ENCODE data around the gene PLEKHA5.

Gene PLEKHA5

GRCh38 chr12:19244312-19244711 is 114.8 kb downstream of the PLEKHA5 start:
- Histone ChIP-seq H3K4me2 (ENCODE audit: low read length) (no peak overlapping the region), H3K9ac (ENCODE audit: low read length) (no peak overlapping the region), H3K27me3 (ENCODE audit: low read depth, low read length) (no peaks in the 10 kb centered on the region), H3K27ac (ENCODE audit: low read length) (no peak overlapping the region), H3K9me3 (ENCODE audit: insufficient read depth, low read length) (no peaks in the 10 kb centered on the region), H3K36me3 (replicated peaks; ENCODE audit: low read depth, low read length) (no peaks in the 10 kb centered on the region), H4K20me1 (ENCODE audit: insufficient read depth, low read length) (no peaks in the 10 kb centered on the region), H3K4me1 (ENCODE audit: low read length) (peaks cover 9% of the 10 kb centered on the region), H3K79me2 (ENCODE audit: low read length) (no peaks in the 10 kb centered on the region), H3K4me3 (ENCODE audit: low read length) (no peak overlapping the region), H2AFZ (ENCODE audit: low read depth, low read length) (no peak overlapping the region)
- TF ChIP-seq EZH2phosphoT487 (IDR thresholded peaks at IDR 0.05; ENCODE audit: low read depth) (no peak), CTCF (IDR thresholded peaks at IDR 0.05; ENCODE audit: low read depth, low read length) (no peak)

GRCh38 chr12:19245106-19245505 is 115.6 kb downstream of the PLEKHA5 start:
- Histone ChIP-seq H3K9ac (ENCODE audit: low read length) (no peak overlapping the region), H3K4me3 (ENCODE audit: low read length) (no peak overlapping the region), H3K4me2 (ENCODE audit: low read length) (no peak overlapping the region), H3K9me3 (ENCODE audit: insufficient read depth, low read length) (no peaks in the 10 kb centered on the region), H4K20me1 (ENCODE audit: insufficient read depth, low read length) (no peaks in the 10 kb centered on the region), H2AFZ (ENCODE audit: low read depth, low read length) (no peak overlapping the region), H3K4me1 (ENCODE audit: low read length) (peaks cover 9% of the 10 kb centered on the region), H3K36me3 (replicated peaks; ENCODE audit: low read depth, low read length) (no peaks in the 10 kb centered on the region), H3K27ac (ENCODE audit: low read length) (no peak overlapping the region), H3K79me2 (ENCODE audit: low read length) (no peaks in the 10 kb centered on the region), H3K27me3 (ENCODE audit: low read depth, low read length) (no peaks in the 10 kb centered on the region)
- TF ChIP-seq EZH2phosphoT487 (IDR thresholded peaks at IDR 0.05; ENCODE audit: low read depth) (no peak), CTCF (IDR thresholded peaks at IDR 0.05; ENCODE audit: low read depth, low read length) (no peak)

GRCh38 chr12:19245666-19246065 is 116.1 kb downstream of the PLEKHA5 start:
- H3K4me1 ChIP-seq (ENCODE audit: low read length) = peaks cover 9% of the 10 kb centered on the region
- H3K27me3 ChIP-seq (ENCODE audit: low read depth, low read length) = no peaks in the 10 kb centered on the region
- H3K79me2 ChIP-seq (ENCODE audit: low read length) = no peaks in the 10 kb centered on the region
- no peak overlapping the region for H3K9ac ChIP-seq (ENCODE audit: low read length)
- no peaks in the 10 kb centered on the region for H4K20me1 ChIP-seq (ENCODE audit: insufficient read depth, low read length)
- no peak overlapping the region for H3K4me3 ChIP-seq (ENCODE audit: low read length)
- no peak overlapping the region for H3K4me2 ChIP-seq (ENCODE audit: low read length)
- H3K9me3 ChIP-seq (ENCODE audit: insufficient read depth, low read length) = no peaks in the 10 kb centered on the region
- H3K36me3 ChIP-seq (replicated peaks; ENCODE audit: low read depth, low read length) = no peaks in the 10 kb centered on the region
- H3K27ac ChIP-seq (ENCODE audit: low read length) = no peak overlapping the region
- no peak overlapping the region for H2AFZ ChIP-seq (ENCODE audit: low read depth, low read length)
- TF ChIP-seq CTCF (IDR thresholded peaks at IDR 0.05; ENCODE audit: low read depth, low read length) (no peak), EZH2phosphoT487 (IDR thresholded peaks at IDR 0.05; ENCODE audit: low read depth) (no peak)

GRCh38 chr12:19246933-19247332 is 117.4 kb downstream of the PLEKHA5 start:
- H4K20me1 ChIP-seq (ENCODE audit: insufficient read depth, low read length) = no peaks in the 10 kb centered on the region
- no peak overlapping the region for H3K4me3 ChIP-seq (ENCODE audit: low read length)
- H2AFZ ChIP-seq (ENCODE audit: low read depth, low read length) = no peak overlapping the region
- H3K27me3 ChIP-seq (ENCODE audit: low read depth, low read length) = no peaks in the 10 kb centered on the region
- H3K9me3 ChIP-seq (ENCODE audit: insufficient read depth, low read length) = no peaks in the 10 kb centered on the region
- H3K36me3 ChIP-seq (replicated peaks; ENCODE audit: low read depth, low read length) = no peaks in the 10 kb centered on the region
- H3K4me2 ChIP-seq (ENCODE audit: low read length) = no peak overlapping the region
- no peak overlapping the region for H3K27ac ChIP-seq (ENCODE audit: low read length)
- H3K79me2 ChIP-seq (ENCODE audit: low read length) = no peaks in the 10 kb centered on the region
- TF ChIP-seq CTCF (IDR thresholded peaks at IDR 0.05; ENCODE audit: low read depth, low read length) (no peak), EZH2phosphoT487 (IDR thresholded peaks at IDR 0.05; ENCODE audit: low read depth) (no peak)
- no peak overlapping the region for H3K9ac ChIP-seq (ENCODE audit: low read length)
- peaks cover 9% of the 10 kb centered on the region for H3K4me1 ChIP-seq (ENCODE audit: low read length)

Measured in OCI-LY3 (cell line).